ENCODE results near the gene SMKR1.
"Not testable (repeated sequence)": the region's sequence is repeated elsewhere in the genome, so short reads cannot be mapped to it uniquely, and the experiment has no call there.

SMKR1 gene

DNA sequence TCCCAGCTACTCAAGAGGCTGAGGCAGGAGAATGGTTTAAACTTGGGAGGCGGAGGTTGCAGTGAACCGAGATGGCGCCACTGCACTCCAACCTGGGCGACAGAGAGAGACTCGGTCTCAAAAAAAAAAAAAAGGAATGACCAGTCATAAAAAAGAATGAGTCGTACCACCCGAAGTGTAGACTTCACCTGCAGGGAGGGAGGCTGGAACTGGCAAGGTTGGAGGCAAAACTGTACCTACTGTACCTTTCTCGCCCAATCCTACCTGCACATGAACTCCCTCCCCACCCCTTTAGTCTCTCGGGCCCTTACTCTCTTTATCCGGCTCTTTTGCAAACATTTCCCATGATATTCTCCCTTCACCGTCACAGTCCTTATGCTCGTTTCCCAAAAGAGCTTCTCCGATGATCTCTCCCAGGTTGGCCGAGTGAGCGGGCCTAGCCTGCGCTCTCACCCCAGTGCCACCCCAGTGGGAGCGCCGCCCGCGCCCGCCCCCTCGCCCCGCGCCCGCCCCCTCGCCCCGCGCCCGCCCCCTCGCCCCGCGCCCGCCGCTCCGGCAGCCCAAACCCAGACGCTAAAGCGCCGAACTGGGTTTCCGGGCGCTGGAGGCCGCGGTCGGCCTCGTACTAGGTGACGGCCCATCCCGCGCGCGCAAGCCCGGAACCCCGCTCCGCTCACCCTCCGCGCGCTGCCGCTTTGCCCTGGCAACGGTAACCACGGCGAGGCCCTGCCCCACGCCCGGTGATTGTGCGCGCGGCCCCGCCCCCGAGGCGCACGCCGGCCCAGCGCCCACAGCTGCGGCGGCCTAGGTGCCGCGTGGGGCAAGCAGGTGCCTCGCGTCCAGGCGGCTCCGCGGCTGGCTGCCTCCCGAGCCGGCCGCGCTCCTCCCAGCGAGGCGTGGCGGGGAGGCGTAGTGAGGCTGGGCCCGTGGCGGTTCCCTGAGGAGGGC lies at the start of gene SMKR1:
Gene SMKR1 (plus strand): TSS at position 772 of the 948 bp plus-strand sequence. CDS start 294 bp downstream, outside the sequence.
- DNase-seq: peak; percentile 17

DNA sequence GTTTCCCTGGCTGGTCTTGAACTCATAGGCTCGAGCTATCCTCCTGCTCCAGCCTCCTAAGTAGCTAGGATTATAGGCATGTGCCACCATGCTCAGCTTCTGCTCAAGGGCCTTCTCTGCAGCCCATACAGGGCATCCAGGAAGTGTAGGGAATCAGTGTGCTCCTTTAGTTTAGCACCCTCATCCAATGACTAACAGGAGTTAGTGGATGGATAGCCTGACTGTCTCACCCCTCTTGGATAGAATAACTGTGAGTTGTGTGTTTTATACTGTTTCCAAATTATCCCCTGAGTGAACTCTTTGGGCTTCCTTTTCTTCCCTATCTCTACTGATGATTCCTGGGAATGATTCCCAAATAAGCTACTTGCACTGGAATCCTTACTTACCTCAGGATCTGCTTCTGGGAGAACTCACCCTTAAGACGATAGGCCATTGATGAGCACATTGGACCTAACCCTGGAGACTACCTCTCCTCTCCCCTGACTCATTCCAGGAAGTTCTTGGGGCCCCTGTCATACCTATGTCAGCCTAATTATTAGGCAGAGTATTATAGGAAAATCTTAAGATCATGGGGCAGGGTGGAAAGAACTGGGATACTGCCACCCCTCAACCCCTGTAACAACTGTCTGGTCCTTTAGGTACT lies 49.6 kb upstream of the SMKR1 start:
- DNase-seq: no peak

DNA sequence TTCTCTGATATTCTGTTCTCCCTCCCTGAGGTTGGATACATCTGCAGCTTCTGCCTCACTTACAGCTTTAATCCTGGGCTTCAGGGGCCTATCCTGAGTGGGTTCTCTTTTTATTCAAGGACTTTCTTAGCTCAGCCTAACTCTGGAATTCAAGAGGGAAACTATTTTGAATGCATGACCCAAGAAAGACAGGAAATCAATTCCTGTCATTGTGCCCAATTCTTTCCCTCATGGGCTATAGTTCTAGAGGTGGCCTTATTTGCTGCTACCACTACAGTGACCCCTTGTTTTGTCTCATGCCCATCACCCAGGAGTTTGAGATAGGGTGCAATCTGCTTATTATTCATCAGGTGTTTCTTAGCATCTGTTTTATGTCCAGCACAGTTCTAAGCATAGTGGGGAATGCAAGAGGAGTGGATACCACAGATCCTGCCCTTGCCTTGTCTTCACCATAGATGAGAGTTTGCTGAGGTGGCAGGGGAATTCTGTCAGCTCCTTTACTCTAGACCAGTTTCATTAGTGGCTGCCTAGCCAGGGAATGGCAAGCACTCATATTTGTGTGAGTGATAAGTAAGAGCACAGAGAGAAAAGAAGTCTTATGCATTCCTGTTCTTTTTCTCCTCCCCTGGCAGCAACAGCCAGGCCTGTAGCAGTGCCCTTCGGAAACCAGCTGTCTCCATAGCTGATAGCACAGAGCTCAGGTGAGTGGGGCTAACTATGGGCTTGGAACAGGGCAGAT lies 48.7 kb upstream of the SMKR1 start:
- DNase-seq: no peak

DNA sequence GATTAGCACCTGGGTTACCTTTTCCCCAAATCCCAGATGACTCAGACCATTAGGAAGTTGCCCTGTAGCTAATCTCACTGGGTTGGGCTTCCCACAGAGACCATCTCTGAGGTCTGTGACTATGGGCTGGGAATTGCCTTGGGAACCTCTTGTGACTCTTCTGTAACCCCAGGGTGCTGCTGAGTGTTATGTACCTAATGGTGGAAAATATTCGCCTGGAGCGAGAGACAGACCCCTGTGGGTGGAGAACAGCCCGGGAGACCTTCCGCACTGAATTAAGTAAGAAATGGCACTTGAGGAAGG lies 48.1 kb upstream of the SMKR1 start:
- DNase-seq: no peak

DNA sequence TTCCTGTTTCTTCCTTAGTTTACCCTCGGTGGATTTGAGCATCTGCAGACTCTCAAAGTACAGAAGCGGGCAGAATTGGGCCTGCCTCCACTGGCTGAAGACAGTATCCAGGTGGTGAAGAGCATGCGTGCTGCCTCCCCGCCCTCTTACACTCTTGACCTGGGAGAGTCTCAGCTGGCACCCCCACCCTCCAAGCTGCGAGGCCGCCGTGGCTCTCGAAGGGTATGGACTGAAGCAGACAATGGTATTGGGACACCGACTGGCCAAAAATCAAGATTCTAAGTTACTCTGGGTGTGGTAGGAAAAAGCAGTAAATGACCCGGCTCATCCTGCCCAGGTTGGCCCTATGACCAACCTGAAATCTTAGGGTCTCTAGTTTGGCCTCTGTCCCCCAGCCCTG lies 45.9 kb upstream of the SMKR1 start:
- no peak for DNase-seq

DNA sequence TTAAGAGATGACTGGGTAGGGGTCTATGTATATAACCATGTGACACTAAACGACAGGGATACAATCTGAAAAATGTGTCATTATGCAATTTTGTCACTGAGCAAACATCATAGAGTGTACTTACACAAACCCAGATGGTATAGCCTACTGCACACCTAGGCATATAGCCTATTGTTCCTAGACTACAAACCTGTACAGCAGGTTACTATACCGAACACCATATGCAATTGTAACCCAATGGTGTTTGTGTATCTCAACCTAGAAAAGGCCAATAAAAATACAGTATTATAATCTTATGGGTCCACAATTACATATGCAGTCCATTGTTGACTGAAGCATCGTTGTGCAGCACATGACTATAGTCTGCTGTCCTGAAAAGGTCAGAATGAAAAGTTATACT lies 45.2 kb upstream of the SMKR1 start:
- no peak for DNase-seq

DNA sequence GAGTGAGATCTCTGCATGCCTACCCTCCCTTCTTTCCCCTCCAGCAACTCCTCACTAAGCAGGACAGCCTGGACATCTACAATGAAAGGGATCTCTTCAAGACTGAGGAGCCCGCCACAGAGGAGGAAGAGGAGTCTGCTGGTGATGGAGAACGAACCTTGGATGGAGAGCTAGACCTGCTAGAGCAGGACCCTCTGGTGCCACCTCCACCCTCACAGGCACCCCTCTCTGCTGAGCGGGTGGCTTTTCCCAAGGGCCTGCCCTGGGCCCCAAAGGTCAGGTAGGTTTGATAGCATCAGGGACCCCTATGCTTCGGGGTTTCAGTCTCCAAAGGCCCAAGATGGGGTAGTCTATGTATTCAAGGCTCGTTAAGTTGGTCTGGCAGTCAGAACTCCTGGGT lies 44.2 kb upstream of the SMKR1 start:
- no peak for DNase-seq

DNA sequence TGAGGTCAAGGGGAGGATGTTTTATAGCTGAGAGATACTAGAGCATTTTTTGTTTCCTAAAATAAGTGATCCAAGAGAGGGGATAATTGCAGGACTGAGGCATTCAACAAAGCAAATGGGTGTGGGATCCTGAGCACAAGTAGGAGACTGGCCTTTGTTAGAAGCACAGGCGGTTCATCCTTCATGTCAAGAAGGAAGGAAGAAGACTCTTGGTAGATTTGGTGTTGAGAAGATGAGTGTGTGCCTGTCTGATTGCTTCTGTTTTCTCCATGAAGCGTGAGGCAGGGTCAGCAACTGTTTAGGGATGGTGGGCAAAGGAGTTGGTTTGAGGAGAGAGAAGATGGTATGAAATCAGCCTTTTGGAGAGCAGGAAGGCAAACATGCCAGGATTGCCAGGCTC lies 40.5 kb upstream of the SMKR1 start:
- DNase-seq: no peak

DNA sequence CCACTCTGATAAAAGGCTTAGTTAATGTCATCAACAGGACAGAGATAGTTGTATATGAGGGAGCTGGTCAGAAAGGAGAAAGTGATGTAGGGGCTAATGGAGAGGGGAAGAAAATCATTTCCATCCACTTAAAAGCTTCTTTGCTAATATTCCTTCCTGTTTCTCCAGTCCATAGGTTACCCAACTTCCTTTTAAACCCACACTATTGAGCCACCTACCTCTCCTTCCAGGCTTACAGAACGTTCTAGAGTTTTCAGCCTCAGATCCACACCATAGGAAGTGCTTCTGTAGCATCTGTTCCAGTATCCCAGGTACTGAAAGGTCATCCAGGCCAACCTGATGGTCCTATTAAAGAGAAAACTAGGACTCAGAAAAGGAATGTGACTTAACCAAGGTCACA lies 39.9 kb upstream of the SMKR1 start:
- no peak for DNase-seq

DNA sequence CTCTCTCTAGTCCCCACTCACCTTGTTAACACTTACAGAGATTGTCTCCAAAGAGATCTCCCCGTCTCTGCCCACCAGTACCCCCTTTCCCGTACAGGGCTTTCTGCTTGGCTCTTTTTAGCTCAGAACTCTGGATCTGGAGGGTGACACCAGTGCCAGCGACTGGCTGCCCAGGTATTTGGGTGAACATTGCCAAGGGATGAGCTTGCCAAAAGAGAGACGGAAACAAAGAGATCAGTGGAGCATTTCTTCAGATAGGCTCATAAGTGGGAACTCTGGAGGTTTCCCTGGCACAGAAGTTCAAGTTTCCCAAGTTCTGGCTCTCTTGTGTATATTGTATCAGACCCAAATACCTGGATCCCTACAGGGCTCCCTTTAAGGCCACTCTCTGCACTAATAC lies 38.1 kb upstream of the SMKR1 start:
- no peak for DNase-seq

DNA sequence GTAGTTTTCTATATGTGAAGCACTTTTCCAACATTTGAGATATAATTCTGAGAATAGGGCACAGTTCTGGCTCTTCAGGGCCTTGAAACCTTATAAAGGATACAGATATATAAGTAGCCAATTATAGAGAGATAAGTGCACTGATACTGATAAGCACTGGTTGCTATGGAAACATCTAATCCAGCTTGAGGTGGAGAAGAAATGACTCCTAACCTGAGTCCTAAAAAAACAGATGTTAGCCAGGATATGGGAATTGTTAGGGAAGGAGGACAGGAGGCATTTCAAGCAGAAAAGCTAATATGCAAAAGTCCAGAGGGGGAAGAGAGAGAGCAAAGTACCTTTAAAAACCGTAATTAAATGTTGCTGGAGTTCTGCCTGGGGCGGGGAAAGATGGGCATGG lies 37.3 kb upstream of the SMKR1 start:
- no peak for DNase-seq

DNA sequence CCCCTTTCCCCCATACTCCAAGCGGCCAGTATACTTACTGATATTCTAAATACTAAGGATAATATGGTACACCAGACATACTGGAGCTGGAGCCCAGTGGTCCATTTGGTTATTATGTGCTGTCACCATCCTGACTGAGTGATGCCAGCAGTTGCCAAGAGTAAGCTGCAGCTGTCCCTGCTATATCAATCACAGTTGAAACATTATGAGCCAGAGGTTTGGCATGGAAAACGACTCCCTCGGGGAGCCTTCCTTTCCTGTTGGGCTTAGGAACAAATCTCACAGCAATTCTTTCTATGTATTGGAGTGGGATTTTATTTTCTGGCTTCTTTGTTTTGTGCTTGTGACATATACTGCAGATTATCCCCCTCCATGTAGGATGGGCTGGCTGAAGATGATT lies 35.5 kb upstream of the SMKR1 start:
- DNase-seq: no peak

DNA sequence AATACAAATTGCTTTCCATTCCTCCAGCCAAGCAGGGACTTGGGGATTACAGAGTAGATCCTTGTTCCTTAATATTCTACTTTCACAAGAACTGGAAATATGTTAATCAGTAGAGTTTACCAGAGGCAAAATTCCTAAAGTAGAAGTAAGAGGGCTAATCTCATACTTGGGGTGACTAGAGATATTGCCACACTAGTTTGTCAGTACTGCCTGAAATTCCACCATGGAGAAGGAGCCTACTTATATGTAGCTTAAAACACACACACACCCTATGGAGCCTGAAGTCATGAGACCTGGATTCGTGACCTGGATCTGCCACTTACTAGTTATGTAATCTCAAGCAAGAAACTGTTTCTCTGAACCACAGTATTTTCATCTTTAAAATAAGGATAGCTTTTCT lies 34.2 kb upstream of the SMKR1 start:
- no peak for DNase-seq

DNA sequence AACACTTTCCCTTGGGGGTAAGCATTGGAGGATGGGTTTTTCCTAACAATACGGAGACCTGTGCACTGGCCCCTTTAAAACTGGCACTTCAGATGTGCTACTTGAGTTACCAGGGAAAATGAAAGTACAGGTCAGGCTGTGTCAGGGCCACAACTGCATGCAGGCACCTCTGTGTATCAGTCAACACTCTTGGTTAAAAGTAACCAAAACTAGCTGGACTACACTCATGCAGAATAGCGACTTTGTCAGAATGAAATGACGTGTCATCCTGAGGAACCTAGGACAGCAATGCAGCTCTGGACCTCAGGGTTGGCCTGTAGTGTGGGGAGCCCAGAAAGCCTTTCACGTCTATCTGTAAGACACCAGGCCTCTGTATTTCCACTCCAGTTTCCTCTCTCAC lies 33.8 kb upstream of the SMKR1 start:
- DNase-seq: no peak

DNA sequence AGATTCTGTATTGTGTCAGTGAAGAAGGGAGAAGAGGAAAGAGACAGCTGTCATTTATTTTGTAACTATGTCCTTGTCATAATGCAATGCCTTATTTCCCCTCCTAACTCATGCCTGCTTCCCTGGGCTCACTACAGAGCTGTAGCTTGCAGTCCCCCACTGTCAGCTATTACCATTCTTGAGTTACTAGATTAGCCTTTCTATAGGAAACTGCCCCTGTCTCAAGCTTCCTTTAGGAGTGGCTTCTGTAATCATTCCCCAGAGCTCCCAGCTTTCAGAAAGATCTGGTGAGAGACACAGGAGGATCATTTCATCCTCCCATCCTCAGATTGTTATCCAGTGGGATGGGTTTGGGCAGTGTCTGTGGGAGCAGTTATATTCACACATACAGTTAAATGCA lies 32.4 kb upstream of the SMKR1 start:
- no peak for DNase-seq

DNA sequence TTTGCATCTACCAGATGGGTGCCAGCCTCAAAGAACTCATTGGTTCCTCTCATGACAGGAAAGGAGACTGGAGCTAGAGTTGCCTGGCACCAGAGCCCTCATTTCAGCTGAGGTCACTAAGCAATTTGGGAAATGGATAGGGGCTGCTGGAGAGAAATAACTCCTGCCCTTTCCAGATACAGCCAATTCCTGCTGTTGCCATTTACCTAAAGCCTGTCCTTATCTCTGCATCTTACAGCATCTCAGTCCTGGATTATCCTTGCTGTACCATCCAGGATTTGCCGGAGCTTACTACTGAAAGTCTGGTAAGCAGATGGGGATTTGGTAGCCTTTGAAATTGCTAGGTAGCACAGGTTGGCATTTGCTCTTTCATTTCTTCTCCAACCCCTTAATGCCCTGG lies 31.9 kb upstream of the SMKR1 start:
- DNase-seq: no peak

DNA sequence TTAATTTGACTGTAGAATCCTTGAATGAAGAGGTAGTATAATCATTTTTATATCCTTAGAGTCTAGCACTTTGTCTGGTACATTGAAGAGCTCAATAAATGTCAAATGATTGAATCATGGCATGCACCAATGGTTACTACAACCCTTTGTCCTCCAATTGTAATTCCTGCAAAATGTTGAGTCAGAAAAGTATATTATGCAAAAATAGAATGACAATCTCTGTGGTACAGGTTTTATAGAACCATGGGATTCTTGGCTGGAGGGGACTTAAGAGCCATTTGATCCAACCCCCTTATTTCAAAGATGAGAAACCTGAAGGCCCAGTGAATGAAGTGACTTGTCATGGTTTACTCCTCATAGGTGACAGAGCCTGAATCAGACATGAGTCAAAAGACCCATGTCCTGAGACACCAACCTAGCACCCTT lies 30.9 kb upstream of the SMKR1 start:
- no peak for DNase-seq

DNA sequence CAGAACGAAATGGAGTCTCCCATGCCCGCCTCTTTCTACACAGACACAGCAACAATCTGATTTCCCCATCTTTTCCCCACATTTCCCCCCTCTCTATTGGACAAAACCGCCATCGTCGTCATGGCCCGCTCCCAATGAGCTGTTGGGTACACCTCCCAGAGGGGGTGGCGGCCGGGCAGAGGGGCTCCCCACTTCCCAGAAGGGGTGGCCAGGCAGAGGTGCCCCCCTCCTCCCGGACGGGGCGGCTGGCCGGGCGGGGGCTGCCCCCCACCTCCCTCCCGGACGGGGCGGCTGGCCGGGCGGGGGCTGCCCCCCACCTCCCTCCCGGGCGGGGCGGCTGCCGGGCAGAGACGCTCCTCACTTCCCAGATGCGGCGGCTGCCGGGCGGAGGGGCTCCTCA lies 26.4 kb upstream of the SMKR1 start:
- not testable (repeated sequence) for DNase-seq

DNA sequence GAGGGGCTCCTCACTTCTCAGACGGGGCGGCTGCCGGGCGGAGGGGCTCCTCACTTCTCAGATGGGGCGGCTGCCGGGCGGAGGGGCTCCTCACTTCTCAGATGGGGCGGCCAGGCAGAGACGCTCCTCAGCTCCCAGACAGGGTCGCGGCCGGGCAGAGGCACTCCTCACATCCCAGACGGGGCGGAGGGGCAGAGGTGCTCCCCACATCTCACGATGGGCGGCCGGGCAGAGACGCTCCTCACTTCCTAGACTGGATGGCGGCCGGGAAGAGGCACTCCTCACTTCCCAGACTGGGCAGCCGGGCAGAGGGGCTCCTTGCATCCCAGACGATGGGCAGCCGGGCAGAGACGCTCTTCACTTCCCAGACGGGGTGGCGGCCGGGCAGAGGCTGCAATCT lies 25.9 kb upstream of the SMKR1 start:
- not testable (repeated sequence) for DNase-seq

DNA sequence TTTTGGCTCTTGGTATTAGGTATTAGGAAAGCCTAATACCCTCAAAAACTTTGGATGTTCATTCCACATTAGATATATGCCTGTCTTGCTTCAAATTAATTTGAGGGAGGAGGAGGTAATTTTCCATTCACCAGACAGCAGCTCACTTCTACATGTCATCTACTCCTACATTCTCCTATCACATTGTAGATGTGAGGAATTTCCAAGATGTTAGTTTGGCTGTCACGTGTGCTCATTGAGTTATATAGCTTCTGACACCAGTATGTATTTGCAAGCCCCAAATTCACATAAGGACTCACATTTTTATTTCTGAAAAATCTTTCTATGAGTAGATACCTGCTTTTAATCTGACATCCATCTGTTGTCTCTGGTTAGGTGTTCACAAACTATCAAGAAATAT lies 22.5 kb upstream of the SMKR1 start:
- no peak for DNase-seq

DNA sequence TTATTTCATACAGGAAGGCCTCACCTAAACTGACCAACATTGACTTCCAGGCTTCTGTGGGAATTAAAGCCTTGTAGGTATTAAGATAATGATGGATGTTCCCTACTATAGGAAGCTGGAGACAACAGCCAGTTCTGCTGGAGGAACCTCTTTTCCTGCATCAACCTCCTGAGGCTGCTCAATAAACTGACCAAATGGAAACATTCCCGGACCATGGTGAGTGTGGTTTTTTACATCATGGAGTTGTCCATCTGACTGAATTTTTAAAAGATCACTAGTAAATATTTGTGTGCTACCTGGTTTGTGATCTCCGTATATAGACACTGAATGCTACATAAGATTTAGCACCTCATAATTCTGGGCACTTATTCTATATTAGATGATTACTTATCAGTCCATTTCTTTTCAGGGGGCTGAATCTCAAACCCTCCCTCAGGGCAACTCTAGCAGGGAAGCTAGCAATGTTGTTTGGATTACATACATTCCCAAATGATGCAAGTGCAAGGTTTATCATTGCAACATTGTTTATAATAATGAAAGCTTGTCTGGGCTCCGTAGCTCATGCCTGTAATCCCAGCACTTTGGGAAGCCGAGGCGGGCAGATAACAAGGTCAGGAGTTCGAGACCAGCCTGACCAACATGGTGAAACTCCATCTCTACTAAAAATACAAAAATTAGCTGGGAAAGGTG lies 21.5 kb upstream of the SMKR1 start:
- no peak for DNase-seq

DNA sequence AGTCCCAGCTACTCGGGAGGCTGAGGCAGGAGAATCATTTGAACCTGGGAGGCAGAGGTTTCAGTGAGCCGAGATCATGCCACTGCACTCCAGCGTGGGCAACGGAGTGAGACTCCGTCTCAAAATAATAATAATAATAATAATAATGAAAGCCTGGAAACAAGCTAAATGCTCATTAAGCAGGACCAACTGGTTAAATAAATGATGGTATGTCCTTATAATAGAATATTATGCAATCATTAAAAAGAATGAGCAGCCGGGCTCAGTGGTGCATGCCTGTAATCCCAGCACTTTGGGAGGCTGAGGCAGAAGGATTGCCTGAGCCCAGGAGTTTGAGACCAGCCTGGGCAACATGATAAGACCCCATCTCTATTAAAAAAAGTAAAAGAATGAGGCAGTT lies 21.0 kb upstream of the SMKR1 start:
- not testable (repeated sequence) for DNase-seq

DNA sequence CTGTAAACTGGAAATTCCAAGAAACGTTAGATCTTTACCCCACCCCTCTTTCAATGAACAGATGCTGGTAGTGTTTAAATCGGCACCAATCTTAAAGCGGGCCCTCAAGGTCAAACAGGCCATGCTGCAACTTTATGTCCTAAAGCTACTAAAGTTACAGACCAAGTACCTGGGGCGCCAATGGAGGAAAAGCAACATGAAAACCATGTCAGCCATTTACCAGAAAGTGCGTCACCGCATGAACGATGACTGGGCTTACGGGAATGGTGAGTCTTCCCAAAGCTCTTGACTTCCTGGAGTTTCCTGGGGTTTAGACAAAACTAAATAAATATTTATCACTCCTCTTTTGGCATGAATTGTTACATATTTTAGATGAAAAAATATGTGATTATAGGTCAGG lies 19.6 kb upstream of the SMKR1 start:
- no peak for DNase-seq

All from NCI-H1436 treated with DMSO at 0.1 percent for 48 hours (cell line).